GM18508 (cell line): ENCODE measurements around the gene FXYD5.
"Not testable (repeated sequence)": the region's sequence is repeated elsewhere in the genome, so short reads cannot be mapped to it uniquely, and the experiment has no call there.

Experiments used
- ATAC-seq: cut with Tn5 transposase; IDR thresholded peaks from one replicate; pipeline ENCODE4 v1.9.1; 2021; ENCODE audit warnings: moderate number of reproducible peaks; ENCODE audit not compliant: insufficient read depth, unreplicated experiment

Gene FXYD5

DNA sequence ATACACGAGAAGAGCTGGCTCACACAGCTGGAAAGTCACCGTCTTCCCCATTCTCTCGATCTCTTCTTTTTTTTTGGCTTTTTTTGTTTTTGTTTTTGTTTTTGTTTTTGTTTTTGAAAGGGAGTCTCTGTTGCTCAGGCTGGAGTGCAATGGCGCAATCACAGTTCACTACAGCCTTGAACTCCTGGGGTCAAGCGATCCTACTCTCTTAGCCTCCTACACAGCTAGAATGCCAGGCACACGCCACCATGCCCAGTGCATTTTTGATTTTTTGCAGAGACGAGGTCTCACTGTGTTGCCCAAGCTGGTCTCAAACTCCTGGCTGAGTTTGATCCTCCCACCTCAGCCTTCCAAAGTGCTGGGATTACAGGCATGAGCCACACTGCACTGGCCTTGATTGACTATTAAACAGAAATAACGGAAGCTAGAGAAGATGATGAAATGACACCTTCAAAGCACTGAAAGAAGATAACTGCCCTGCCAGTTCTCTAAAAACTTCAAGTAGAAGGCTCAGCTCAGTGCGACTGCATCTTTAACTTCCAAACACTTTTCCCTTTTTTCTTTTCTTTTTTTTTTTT is 34.9 kb upstream of the FXYD5 start:
- ATAC-seq: no peak

- ATAC-seq: no peak
Observed at GRCh38 chr19:35120492-35120891, 34.0 kb upstream of the FXYD5 start.

- ATAC-seq: no peak
Observed at GRCh38 chr19:35120898-35121297, 33.6 kb upstream of the FXYD5 start.

DNA sequence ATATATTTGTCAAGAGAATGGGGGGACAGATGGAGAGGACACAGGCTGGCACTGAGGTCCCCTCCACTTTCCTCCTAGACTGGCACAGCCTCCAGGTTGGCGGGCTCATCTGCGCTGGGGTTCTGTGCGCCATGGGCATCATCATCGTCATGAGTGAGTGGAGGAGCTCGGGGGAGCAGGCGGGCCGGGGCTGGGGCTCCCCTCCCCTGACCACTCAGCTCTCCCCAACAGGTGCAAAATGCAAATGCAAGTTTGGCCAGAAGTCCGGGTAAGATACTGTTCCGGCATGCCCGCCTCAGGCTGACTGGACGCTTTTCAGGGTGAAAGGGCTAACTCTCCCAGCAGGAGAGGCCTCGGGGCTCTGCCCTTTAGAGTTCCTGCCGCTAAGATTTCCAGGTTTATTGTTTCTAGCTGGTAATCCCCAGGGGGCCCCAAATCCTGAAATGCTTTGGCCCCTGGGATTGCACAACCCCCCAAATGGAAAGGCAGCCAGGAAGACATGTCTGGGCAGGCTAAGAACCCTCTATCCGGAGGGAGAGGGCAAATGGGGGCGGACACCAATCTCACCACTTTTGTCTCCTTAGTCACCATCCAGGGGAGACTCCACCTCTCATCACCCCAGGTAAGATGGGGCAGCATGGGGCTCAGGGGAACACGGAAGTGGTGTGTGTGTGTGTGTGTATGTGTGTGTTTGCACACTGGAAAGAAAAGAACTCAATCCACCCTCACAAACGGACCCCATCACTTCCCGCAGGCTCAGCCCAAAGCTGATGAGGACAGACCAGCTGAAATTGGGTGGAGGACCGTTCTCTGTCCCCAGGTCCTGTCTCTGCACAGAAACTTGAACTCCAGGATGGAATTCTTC is 31.6 kb upstream of the FXYD5 start:
- no peak for ATAC-seq

DNA sequence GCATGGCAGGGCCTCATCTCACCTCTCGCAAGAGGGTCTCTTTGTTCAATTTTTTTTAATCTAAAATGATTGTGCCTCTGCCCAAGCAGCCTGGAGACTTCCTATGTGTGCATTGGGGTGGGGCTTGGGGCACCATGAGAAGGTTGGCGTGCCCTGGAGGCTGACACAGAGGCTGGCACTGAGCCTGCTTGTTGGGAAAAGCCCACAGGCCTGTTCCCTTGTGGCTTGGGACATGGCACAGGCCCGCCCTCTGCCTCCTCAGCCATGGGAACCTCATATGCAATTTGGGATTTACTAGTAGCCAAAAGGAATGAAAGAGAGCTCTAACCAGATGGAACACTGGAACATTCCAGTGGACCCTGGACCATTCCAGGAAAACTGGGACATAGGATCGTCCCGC is 31.0 kb upstream of the FXYD5 start:
- ATAC-seq: no peak

DNA sequence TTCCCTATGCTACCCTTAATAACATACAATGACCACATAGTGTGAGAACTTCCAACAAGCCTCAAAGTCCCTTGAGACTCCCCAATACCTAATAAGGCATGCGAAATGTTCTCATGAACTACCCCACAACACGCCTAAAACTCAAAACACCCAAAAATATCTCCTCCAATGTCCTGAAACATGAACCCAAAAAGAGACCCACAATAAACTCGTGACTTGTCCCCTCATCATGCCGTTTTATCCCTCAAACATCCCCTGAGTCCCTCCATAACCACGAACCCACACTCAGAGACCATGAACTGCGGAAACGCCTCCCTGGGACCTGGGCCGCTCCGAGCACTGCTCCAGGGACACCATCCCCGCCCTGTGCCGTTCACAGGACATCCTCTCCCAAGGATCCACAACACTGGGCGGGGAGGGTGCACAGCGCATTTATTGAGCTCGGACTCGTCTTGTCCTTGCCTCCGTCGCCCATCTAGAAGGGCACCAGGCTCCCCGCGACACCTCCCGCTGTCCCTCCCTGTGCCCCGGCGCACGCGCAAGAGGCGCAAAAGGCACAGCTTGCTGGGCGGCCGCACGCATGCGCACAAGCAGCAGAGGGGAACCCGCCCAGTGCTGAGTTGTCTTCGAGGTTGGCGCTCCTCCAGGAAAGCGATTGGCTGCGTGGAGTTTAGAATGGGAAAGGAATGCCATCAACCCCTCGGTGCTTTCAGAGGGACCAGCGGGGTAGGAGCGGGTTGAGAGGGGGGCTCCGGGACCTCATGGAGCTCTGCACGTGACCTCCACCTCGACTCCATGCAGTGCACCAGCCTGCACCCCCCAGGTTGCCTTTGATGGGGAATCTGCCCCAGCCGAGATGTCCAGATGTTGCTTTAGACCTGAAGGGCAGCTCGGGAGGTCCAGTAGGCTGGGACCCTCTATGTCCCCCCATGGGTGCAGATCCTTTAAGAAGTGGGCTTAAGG is 30.2 kb upstream of the FXYD5 start:
- ATAC-seq: no peak

DNA sequence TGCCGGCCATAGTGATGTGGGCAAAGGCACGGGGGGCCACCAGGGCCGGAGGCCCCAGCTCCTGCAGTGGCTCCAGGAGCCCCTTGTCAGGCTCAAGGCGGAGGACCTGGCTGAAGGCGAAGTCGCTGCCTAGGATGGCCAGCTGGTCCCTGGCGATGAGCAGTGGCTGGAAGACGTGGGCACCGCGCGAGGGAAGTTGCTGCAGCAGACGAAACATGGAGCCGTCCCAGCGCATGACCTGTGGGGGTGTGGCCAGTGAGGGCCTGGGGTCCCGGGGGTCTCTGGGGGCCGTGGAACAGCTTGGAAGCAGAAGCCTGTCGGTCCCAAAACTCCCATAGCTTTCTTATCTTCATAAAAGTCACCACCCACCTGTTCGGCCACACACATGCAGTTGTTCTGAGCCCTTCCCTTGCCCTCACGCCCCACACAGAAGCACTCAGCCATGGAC is 29.2 kb upstream of the FXYD5 start:
- ATAC-seq: no peak

GRCh38 chr19:35125749-35126623 is 28.5 kb upstream of the FXYD5 start:
- ATAC-seq: no peak

GRCh38 chr19:35126624-35126959 is 27.9 kb upstream of the FXYD5 start:
- ATAC-seq: no peak

- ATAC-seq: no peak
Observed at GRCh38 chr19:35127871-35128270, 26.7 kb upstream of the FXYD5 start.

GRCh38 chr19:35128398-35129057 is 26.0 kb upstream of the FXYD5 start:
- no peak for ATAC-seq

- ATAC-seq: not testable (repeated sequence)
Observed at GRCh38 chr19:35129724-35130274, 24.7 kb upstream of the FXYD5 start.

GRCh38 chr19:35130761-35131720 is 23.5 kb upstream of the FXYD5 start:
- no peak for ATAC-seq

- ATAC-seq: no peak
Observed at GRCh38 chr19:35132254-35132653, 22.3 kb upstream of the FXYD5 start.

DNA sequence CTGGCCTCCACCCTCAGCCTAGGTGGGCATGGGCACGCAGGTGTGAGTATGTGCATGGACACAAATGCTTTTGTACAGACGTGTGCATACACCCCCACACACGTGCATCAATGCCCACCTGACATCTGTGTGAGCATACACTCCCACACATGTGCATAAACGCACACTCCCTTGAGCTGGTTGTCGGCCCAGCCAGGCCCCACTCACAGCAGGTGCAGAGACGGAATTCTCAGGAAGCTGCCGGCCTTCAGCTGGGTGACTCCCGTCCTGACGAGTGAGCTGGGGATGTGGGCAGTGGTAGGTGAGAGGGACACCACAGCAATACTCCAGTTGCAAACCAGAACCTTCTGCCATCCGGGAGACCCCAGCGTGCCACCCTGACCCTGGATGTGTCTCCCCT is 20.7 kb upstream of the FXYD5 start:
- no peak for ATAC-seq

DNA sequence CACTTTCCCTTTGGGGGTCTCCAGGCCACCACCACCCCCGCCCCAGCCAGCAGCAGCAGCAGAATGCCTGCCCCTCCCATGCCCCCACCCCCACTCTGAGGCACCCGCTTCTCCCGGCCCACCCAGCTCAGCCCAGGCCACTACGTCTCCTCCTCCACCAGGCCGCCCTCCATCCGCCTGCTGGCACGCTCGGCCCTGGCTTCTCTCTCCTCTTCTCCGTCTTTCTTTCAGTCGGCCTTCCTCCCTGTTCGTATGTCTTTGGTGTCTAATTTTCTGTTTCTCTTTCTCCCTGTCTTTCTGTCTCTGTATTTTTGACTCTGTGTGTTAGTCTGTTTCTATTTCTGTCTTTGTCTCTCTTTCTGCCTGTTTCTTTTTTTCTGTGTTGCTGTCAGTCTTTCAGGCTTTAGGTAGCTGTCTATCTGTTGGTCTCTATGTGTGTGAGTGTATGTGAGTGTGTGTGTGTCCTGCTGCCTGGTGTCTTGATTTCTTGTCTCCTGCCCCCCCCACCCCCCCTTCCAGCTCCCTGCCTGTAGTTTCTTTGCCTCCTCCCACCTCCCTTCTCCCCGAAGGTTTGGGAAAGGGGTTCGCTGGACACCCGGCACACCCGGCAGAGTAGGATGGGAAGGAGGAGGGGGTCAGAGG is 19.8 kb upstream of the FXYD5 start, which contains the start of gene LGI4:
LGI4 (minus strand) TSS at position 459 of the 642 bp plus-strand sequence; CDS start at position 80, 379 bp downstream.
- ATAC-seq: no peak

GRCh38 chr19:35135389-35135909 is 19.1 kb upstream of the FXYD5 start:
- ATAC-seq: no peak
